ENCODE results near the gene MGAT4C.

DNA sequence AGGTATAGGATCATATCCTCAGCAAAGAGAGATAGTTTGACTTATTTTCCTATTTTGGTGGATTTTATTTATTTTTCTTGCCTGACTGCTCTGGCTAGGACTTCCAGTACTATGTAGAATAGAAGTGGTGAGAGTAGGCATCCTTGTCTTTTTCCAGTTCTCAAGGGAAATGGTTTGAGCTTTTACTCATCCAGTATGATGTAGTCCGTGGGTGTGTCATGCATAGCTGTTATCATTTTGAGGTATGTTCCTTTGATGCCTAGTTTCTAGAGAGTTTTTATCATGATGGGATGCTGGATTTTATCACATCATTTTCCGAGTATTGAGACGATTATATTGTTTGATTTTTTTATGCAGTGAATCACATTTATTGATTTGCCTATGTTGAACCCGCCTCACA is 97.2 kb downstream of the MGAT4C start:
- TF ChIP-seq POLR2A (IDR thresholded peaks at IDR 0.05; ENCODE audit: low read depth, low read length), result no peak
- TF ChIP-seq POLR2AphosphoS5 (IDR thresholded peaks at IDR 0.05; ENCODE audit: low read depth, low read length), result no peak
- TF ChIP-seq PAX5 (IDR thresholded peaks at IDR 0.05; ENCODE audit: insufficient read depth, low read length, severe bottlenecking), result no peak
- no peak for TF ChIP-seq TAF1 (IDR thresholded peaks at IDR 0.05; ENCODE audit: low read depth, low read length)
- TF ChIP-seq POU2F2 (IDR thresholded peaks at IDR 0.05; ENCODE audit: low read depth, low read length), result no peak
